ENCODE measurements around the gene PITX1. TPM values are rescaled to one million over a fixed set of nuclear protein-coding genes. Genes with fewer than 3 reads are reported as not detected.

PITX1 gene
- total RNA-seq, 1 donor from 2014 or later, result 89.6 TPM

DNA sequence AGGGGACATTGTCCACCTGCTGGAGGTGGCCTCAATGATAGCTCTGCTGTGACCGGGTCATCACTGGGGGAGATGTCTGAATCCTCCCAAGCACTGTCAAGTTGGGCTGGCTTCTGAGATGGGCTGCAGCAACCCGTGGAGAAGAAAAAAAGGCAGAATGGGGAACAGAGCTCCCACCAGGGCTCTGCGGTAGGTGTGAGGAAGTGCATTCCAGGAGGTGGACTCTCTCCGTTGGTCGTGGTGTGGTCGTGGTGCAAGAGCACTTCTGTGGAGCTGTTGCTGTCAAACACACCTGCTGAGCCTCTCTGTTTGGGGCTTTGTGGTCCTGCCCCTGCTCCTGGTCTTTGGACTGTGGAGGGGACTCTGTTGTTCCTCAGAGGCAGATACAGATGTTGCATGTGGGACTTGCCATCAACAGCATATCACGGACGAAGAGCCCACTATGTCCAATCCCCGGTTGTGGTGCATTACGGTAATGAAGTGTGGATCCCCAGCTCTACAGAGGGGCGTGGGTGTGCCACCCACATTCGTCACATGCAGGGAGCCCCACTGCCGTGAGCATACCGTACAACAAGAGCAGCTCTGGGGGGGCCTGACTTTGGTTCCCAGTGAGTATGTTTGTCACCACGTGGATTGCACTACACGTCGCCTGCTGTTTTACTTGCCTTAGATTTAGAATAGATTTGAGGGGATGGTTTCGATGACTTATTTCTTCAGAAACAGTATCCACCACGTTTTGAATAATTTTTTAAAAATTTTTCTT lies 36.0 kb upstream of the PITX1 start:
- Mint-ChIP-seq H3K27ac (no peak overlapping the region), H3K9me3 (no peaks in the 10 kb centered on the region), H3K4me1 (peaks cover 9% of the 10 kb centered on the region), H3K27me3 (ENCODE audit: low read depth) (peaks cover 66% of the 10 kb centered on the region), H3K4me3 (no peak overlapping the region), H3K36me3 (no peaks in the 10 kb centered on the region)
- TF ChIP-seq, protein P1, sequence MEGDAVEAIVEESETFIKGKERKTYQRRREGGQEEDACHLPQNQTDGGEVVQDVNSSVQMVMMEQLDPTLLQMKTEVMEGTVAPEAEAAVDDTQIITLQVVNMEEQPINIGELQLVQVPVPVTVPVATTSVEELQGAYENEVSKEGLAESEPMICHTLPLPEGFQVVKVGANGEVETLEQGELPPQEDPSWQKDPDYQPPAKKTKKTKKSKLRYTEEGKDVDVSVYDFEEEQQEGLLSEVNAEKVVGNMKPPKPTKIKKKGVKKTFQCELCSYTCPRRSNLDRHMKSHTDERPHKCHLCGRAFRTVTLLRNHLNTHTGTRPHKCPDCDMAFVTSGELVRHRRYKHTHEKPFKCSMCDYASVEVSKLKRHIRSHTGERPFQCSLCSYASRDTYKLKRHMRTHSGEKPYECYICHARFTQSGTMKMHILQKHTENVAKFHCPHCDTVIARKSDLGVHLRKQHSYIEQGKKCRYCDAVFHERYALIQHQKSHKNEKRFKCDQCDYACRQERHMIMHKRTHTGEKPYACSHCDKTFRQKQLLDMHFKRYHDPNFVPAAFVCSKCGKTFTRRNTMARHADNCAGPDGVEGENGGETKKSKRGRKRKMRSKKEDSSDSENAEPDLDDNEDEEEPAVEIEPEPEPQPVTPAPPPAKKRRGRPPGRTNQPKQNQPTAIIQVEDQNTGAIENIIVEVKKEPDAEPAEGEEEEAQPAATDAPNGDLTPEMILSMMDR (IDR thresholded peaks at IDR 0.05; ENCODE audit: unreplicated experiment), result no peak
- no peak for DNase-seq (ENCODE audit: low spot score in 2 of 2, unreplicated experiment in 2 of 2)

GRCh38 chr5:135069016-135069770 lies 35.2 kb upstream of the PITX1 start:
- Mint-ChIP-seq H3K4me3 (no peak overlapping the region), H3K9me3 (no peaks in the 10 kb centered on the region), H3K27ac (no peak overlapping the region), H3K36me3 (no peaks in the 10 kb centered on the region), H3K4me1 (peaks cover 9% of the 10 kb centered on the region), H3K27me3 (ENCODE audit: low read depth) (peaks cover 67% of the 10 kb centered on the region)
- TF ChIP-seq, protein P1 (IDR thresholded peaks at IDR 0.05; ENCODE audit: unreplicated experiment), result no peak
- DNase-seq (ENCODE audit: low spot score in 2 of 2, unreplicated experiment in 2 of 2), result no peak

DNA sequence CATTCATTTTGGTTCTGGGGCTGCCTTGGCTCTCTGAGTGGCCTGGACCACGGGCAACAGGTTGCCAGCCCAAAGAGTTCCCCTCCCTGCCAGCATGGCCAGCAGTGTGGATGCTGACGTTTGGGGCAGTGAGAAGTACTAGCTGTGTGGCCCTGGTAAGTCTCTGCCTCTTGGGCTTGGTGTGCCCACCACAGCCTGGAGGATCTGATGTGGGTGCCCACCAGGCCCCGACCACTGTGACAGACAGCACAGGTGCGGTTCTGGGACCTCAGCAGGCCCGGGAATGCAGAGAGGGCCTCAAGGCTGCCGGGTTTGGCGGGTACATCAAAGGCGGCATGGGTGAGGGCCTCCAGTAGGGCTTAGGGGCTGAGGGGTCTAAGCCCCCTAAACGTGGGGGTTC lies 33.6 kb upstream of the PITX1 start:
- Mint-ChIP-seq H3K36me3 (no peaks in the 10 kb centered on the region), H3K4me1 (no peaks in the 10 kb centered on the region), H3K4me3 (no peak overlapping the region), H3K9me3 (no peaks in the 10 kb centered on the region), H3K27me3 (ENCODE audit: low read depth) (peaks cover 65% of the 10 kb centered on the region), H3K27ac (no peak overlapping the region)
- DNase-seq (ENCODE audit: low spot score in 2 of 2, unreplicated experiment in 2 of 2), result no peak
- TF ChIP-seq, protein P1 (IDR thresholded peaks at IDR 0.05; ENCODE audit: unreplicated experiment), result no peak

- Mint-ChIP-seq H3K4me1 (no peaks in the 10 kb centered on the region), H3K9me3 (no peaks in the 10 kb centered on the region), H3K36me3 (no peaks in the 10 kb centered on the region), H3K27me3 (ENCODE audit: low read depth) (peaks cover 66% of the 10 kb centered on the region), H3K27ac (no peak overlapping the region), H3K4me3 (no peak overlapping the region)
- DNase-seq (ENCODE audit: low spot score in 2 of 2, unreplicated experiment in 2 of 2), result no peak
- TF ChIP-seq, protein P1 (IDR thresholded peaks at IDR 0.05; ENCODE audit: unreplicated experiment), result no peak
These were observed 32.8 kb upstream of the PITX1 start for GRCh38 chr5:135066781-135067180.

DNA sequence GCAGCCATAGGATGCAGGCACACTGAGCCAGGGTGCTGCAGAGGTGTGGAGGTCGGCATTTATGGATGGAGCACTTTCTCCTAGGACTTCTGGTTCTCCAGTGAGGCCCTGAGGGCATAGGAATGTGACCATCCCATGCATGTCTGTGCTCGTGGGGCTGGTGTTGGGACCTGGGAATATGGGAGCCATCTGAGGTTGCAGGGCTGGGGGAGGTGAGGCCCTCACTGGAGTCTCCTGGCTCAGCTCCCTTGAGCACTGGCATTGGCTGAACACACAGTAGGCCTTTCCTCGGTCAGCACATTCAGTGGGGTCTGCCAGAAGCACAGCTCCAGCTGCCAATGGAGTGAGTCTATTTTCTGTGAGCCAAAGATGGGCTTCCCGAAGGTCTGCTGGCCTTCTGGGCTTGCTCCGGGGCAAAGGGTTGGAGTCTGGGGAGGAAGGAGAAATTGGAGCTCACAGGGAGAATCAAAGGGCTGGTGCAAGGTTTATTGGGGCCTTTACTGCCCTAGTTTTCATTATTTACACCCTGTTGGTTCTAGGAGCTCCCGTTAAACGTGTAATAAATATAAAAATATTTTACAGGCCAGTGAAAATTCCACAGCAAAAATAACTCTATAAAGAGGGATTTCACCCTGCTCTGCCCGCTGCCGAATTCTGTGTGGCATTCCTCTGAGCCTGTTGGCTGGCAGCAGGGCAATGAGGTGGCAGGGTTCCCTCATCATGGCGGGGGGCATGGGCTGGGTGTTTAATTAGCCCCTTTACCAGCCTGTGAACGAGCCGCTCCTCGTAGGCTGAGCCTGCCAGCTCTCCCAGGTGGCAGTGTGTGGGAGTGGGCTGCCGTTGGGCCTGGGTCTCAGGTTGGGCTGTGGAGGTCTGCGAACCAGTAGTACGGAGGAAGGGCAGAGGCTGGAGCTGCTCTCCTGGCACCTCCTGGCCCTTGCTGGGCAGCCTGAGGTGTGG lies 31.6 kb upstream of the PITX1 start:
- no peak overlapping the region for H3K4me3 Mint-ChIP-seq
- H3K36me3 Mint-ChIP-seq, result no peaks in the 10 kb centered on the region
- H3K27ac Mint-ChIP-seq, result no peak overlapping the region
- peaks cover 67% of the 10 kb centered on the region for H3K27me3 Mint-ChIP-seq (ENCODE audit: low read depth)
- H3K9me3 Mint-ChIP-seq, result no peaks in the 10 kb centered on the region
- TF ChIP-seq, protein P1 (IDR thresholded peaks at IDR 0.05; ENCODE audit: unreplicated experiment), result no peak
- no peaks in the 10 kb centered on the region for H3K4me1 Mint-ChIP-seq
- DNase-seq (ENCODE audit: low spot score in 2 of 2, unreplicated experiment in 2 of 2), result no peak

All from mesothelial cell of epicardium (in vitro differentiated cells).